ENCODE results near the gene CHP2.
A peak's percentile ranks its signal among the peaks of the same experiment; 100 is the strongest.
"Not testable (repeated sequence)": the region's sequence is repeated elsewhere in the genome, so short reads cannot be mapped to it uniquely, and the experiment has no call there.

Gene CHP2

DNA sequence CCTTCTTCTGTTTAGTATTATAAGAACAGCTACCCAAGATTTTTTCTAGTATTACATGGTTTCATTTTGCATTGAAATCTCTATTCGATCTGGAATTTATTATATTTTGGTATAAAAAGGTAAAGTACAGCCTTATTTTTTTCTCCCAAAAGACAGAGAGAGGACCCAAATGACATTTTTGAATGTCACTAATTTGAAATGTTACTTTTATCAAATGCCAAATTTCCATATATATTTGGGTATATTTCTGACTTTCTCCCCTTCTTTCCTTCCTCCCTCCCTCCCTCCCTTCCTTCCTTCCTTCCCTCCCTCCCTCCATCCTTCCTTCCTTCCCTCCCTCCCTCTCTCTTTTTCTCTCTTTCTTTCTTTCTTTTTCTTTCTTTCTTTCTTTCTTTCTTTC is 6.2 kb upstream of the CHP2 start:
- no peak for ATAC-seq

DNA sequence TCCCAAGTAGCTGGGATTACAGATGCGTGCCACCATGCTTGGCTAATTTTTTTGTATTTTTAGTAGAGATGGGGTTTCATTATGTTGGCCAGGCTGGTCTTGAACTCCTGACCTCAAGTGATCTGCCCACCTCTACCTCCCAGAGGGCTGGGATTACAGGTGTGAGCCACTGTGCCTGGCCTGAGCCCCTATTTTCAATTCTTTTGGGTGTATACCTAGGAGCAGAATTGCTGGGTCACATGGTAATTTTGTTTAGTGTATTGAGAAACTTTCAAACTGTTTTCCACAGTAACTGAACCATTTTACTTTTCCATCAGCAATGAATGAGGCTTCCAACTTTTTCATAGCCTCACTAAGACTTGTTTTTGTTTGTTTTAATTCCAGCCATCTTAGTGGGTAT is 3.8 kb upstream of the CHP2 start:
- not testable (repeated sequence) for ATAC-seq

DNA sequence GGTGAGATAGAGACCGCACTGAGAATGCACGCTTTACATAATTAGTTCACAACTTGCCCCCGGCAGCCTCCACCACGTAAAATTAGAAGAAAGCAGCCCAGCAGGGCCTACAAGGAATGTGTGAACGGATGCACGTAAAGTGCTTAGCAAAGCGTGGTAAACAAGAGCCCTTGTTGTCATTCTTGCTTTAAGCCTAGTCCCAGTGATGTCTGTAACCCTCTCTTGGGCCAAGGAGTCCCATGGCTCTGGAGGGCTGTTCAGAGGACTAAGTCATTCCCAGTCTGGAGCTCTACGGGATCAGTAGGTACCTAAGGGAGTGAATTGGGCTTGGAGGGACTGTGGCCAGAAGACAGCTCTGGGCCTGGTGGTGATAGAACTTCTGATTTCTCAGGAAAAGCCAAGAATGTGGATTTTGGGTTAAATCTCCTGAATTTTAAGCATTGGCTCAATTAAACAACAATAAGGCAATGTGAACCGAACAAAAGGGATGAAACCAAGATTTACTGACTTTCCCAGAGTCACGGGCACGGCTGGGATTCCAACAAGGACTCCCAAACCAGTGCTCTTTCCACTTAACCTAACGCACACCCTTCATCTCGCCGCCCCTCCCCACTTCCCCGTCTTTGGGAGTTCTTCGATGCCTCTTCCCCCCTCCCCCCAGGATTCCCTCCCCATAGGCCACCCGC is 775 bp upstream of the CHP2 start:
- ATAC-seq = no peak

DNA sequence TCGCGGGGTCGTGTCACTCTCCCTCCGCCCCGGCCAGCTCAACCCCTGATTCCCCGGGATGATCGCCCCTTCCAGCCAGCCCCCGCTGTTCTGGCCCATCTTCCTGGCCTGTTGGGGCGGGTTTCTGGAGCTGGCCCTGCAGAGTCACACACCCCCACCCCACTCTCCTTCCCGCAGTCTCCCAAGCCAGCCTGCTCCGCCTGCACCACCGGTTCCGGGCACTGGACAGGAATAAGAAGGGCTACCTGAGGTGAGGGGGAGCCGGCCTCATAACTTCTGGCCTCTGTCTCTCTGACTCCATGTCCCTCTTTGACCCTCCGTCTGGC is 621 bp downstream of the CHP2 start:
- no peak for ATAC-seq

DNA sequence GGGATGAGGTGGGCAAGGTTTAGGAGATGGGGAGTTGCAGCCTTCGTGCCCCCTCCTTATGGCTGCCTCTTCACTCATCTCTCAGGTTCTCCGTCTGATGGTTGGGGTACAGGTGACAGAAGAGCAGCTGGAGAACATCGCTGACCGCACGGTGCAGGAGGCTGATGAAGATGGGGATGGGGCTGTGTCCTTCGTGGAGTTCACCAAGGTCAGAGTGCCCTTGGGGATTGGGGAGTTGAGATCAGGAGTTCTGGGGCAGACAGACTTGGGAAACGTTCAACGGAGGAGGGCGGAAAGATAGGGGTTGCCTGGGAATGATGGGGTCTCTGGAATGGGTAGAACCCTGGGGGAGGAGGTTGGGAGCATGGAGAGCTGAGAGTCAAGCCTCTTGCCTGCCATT is 2.3 kb downstream of the CHP2 start:
- ATAC-seq = no peak

DNA sequence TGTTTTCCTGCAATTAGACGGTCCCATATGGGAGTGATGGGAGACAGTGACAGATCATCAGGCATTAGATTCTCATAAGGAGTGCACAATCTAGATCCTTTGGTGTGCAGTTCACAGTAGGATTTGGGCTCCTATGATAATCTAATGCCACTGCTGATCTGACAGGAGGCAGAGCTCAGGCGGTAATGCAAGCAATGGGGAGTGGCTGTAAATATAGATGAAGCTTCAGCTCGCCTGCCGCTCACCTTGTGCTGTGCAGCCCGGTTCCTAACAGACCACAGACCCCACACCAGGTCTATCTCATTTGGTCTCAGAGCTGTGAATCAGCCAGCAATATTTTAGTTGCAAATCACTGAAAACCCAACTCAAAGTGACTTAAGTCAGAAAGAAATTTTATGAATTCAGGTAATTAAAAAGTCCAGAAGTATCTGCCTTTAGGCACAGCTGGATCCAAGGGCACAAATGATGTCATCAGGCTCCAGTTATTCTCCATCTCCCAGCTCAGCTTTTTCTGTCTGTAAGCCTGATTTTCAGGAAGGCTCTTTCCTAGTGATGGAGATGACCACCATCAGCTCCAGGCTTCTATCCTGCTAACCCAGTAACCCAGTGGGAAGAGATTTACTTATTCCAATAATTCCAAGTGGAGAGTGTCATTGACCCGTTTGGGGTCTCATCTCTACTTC is 3.3 kb downstream of the CHP2 start:
- no peak for ATAC-seq

DNA sequence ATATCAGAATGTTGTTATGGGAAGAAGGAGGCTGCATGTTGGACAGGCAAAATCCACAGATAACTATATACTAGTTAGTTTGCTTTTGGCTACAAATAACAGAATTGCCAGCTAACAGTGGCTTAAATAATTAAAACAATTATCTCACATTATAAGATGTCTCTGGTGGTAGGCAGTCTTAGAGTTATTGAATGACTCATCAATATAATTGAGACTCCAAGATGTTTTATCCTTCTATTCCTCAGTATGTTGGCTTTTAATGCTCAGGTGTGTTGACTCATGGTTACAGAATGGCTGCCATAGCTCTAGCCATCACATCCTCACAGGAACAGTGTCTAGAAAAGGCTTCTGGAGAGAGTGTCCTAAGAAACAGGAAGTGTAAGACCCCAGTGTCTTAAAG is 11.1 kb downstream of the CHP2 start:
- no peak for ATAC-seq

DNA sequence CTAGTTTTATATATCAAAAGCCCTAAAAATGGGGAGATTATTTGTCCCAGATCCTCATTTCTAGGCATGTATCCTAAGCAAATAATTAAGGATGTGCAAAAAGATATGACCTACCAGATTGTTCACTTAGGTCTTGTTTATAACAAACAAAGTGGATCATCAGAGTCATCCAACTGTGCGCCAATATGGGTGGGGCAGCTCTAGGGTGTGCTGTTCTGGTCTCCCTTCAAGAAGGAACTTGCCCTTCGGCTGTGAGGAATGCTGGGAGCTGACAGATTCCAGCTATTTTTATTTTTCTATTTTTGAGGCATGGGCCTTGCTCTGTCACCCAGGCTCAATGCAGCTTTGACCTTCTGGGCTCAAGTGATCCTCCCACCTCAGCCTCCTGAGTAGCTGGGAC is 13.8 kb downstream of the CHP2 start:
- ATAC-seq = no peak

DNA sequence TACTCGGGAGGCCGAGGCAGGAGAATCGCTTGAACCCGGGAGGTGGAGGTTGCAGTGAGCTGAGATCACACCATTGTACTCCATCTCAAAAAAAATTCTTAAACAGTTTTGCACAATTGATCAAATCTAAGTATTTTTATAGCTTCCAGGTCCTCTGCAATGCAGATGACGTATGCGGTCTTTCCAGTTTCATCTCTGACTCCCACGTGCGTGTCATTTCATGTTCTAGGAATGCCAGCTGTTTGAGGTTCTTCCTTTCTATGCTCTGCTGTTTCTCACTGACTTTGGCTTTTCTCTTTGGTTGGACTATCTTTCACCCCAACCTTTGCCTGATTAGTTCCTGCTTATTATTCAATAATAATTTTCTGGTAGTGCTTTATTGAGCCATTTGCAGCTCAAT is 16.2 kb downstream of the CHP2 start:
- no peak for ATAC-seq

DNA sequence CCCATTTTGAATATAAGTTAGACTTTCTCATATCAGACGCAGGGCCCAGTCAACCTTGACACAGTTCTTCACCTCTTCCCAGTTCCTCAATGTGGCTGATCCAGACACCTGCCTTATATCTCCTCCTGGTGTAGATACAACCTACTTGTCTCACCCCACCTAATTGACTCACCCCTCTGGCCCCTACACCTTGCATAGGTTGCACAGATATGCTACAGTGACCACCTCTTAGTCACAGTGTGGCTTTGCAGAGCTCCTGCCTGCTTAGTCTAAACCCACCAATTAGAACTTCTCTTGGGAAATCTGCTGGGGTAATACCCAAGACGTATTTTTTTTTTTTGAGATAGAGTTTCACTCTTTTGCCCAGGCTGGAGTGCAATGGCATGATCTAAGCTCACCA is 16.8 kb downstream of the CHP2 start:
- ATAC-seq = peak in 1 of 2 donors; percentile 36

DNA sequence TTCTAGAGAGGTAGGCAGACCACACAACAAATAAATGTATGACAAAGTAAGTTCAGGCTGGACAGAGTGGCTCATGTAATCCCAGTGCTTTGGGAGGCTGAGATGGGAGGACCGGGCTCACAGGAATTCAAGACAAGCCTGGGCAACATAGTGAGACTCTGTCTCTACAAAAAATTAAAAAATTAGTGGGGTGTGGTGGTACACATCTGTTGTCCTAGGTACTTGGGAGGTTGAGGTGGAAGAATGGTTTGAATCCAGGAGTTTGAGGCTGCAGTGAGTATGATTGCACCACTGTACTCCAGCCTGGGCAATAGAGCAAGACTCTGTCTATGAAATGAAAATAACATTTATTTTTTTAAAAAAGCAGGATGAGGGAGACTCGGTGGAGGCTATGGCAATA is 18.5 kb downstream of the CHP2 start:
- no peak for ATAC-seq

DNA sequence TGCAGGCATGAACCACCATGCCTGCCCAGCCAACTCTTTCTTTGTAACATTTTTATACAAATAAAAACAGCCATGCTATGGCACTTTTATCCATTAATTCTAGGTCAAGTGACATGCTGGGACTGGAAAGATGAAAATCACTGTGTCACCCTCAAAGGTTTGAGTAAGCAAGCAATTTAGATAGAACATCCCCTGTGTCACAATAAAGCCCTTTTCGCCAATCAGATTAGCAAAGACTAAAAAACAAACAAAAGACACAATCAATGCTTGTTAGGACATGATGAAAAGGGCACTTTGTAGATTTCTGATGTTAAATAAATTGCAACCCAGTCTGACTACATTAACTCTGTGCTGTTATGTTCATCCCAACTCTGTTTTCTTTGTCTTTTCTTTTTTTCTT is 26.4 kb downstream of the CHP2 start:
- no peak for ATAC-seq

DNA sequence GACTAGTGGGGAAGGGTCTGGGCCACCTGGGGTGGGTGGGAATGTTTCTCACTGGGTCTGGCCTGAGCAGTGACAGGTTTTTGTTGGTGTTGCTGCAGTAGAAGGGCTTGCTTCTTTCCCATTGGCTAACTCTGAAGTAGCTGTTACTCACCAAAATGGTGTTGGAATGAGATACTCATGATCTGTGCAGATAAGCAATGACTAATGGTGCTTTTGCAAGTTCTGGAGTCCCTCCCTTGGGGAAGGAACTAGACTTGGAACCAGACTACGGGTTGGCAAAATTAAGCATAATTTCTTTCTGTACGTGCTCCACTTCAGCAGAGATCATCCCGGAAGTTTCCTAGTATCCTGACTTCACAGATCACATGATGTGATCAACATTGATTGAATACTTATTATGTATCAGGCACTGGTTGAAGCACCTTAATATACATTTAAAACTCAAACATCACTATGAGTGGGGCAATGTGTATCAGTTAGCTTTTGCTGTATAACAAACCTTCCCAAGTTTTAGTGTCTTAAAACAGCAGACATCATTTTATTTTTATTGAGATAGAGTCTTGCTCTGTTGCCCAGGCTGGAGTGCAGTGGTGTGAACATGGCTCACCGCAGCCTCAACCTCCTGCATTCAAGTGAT is 30.1 kb downstream of the CHP2 start:
- ATAC-seq = peak in 1 of 2 donors; percentile 38

DNA sequence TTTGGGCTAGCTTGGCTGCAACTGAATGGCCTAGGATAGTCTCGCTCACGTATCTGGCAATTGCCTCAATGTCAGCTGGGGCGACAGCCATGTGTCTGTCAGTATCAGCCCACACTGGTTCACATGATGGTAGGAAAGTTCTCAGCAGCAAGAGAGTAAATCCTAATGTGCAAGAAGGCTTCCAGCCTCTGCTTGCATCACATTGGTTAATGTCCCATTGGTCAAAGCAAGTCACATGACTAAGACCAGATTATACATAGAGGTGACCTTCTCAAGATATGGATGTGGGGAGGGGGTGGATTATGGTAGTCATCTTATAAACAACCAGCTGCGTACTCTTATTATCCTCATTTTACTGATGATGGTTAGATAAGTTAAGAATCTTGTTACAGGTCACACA is 31.0 kb downstream of the CHP2 start:
- ATAC-seq = no peak

DNA sequence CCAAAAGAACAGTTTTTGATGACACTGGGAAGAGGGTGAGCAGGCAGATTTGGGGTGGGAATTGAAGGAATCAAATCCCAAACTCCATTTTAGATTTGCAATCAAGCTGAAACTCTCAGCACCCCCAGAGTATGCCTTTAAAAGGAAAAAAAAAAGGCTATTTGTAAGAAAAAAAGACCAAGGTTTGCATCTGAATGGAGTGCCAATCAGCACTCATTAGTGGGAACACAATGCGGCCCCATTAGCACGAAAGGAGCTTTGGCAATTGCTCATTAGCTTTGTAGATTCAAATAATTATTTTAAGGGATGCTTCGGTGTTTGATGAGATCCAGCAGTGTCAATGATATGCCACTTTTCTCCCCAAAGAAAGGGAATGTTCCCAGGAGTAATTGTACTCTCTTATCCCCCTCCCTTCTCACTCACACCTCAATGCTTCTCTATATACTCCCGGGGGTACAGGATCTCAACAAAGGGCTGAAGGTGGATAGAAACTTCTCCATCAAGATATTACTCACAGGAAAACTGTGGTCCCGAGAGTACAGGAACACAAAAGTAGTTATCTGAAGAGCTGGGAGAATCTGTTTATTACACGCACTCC is 32.2 kb downstream of the CHP2 start:
- ATAC-seq = no peak

DNA sequence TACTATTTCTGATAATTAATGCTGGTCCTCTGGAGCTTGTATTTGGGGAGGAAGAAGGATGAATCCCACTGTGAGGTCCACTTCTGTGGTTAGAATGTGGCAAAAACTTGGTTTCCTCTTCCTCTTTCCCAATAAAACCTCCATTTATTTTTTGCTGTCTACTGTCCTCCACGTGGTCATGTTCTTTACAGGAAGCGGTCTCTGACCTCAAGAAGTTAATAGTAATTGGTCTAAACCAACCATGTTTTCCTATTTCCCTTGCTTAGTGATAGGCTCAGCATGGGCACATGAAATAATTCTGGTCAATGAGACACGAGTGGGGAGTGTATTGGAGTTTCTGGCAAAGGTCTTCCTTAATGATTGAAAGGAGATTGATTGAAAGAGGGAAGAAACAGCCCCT is 33.9 kb downstream of the CHP2 start:
- no peak for ATAC-seq

DNA sequence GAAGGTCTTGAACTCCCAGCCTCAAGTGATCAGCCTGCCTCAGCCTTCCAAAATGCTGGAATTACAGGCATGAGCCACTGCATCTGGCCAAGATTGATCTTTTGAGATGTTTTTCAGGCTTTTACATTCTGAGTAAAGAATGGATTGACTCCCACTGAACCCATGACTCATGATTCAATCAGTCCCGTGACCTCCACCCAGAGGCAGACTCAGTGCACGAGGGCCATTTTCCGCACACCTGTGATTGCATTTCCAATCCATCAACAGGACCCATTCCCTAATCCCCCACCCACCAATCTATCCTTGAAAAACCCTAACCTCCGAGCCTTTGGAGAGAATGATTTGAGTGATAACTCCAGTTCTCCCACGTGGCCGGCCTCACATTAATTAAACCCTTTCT is 40.6 kb downstream of the CHP2 start:
- ATAC-seq = no peak

DNA sequence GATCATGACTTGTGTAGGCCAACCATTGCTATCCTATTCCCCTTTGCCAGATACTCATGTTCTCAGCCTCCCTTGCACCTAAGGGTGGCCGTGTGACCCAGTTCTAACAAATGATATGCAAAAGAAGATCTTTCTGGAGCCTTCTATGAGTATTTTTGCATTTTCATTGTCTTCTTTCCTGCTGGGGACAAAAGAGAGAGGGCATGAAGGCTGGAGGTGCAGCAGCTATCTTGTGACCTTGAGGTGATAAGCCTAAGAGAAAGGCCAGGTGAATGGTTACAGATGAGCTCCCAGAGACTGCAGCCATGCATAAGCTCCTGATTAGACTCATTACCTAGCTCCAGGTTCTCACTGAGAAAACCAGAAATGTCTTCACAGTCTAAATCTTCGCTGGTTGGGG is 42.1 kb downstream of the CHP2 start:
- ATAC-seq = no peak

DNA sequence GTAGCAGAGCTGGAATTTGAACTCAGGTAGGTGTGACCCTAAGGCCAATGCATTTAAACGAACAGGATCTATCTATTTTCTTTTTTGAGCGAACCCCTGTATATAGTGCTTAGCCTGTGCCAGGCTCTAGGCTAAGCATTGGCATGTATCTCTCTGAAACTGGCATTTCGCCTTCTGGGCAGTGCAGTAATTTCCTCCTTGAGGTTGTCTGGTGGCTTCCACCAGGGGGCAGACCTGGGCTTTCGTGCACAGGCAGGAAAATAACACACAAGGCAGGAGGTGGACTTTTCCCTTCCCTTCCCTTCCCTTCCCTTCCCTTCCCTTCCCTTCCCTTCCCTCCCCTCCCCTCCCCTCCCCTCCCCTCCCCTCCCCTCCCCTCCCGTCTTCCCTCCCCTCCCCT is 46.6 kb downstream of the CHP2 start:
- peak; percentile 55 to 58 for ATAC-seq

DNA sequence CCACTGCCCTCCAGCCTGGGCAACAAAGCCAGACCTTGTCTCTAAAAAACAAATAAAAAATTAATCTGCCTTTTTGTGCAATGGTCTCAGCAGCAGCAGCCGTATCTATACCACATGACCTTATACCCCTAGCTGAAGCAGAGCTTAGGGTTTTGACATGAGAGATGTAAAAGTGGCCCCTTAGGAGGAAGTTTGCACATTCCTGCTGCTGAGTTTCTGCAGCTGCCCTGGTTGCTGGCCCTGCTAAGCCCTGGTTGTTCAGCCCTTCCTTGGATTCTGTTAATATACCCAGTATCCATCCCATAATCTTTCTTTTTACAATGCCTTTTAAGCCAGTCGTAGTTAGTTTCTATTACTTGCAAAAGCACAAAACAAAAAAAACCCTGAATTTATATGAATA is 48.0 kb downstream of the CHP2 start:
- ATAC-seq = no peak

DNA sequence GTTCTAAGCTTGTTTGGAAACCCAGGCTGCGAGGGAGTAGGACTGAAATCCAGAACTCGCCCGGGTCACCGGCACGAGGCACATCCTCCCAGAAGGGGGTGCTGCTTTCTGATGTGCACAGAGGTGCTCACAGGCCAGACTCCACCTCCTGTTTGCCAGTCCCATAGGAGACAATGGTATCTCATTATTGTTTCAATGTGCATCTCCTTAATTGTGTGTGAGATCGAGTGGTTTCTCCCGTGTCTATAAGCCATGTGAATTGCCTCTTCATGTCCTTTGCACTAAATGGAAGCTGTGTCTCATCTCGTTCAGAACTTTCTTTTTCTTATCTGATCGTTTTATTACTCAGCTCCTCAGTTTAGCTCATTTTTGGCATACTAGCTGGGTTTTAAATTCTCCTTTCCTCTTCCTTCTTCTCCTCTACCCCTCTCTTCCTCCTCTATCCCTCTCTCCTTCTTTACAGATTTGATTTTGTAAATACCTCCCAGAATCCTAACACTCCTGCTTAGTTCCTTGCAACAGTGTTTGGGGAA is 48.8 kb downstream of the CHP2 start:
- peak; percentile 79 to 84 for ATAC-seq

DNA sequence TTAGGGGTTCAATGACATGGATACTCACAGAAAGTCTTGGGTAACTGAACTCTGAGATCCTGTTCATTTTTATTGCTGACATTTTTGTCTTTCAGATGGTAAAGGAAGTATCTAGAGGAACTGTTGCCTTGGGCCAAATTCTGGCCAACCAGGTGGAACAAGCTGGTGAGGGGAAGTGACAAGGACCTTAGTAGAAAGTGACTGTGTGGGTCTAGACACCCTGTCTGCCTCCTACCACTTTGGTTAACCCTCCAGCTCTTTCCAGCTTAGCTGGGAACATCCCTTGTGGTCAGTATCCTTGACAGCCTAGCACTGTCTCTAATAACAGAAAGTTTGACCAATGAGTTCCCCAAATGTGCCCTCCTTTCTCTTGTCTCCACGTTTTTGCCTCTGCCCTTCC is 52.2 kb downstream of the CHP2 start:
- ATAC-seq = no peak
